HepG2 (cell line): ENCODE results near the gene CASKIN1. TPM values are rescaled to one million over a fixed set of nuclear protein-coding genes. Genes with fewer than 3 reads are reported as not detected.

ENCODE experiments used
- AKAP8 ChIP-seq: sonication (generic); formaldehyde crosslinking; IDR thresholded peaks from 2 replicates; pipeline ENCODE4 v1.5.1; 2020; ENCODE audit warnings: mild to moderate bottlenecking, missing genetic modification reagents
- ATAD3A ChIP-seq: sonication (generic); formaldehyde crosslinking; IDR thresholded peaks from 2 replicates; pipeline ENCODE4 v1.4.0; 2020; ENCODE audit warnings: missing genetic modification reagents
- ATF2 ChIP-seq: sonication (generic); formaldehyde crosslinking; IDR thresholded peaks from 2 replicates; pipeline ENCODE4 v1.4.0; 2020; ENCODE audit warnings: missing genetic modification reagents
- BORCS8-MEF2B ChIP-seq: sonication (generic); formaldehyde crosslinking; IDR thresholded peaks from 2 replicates; pipeline ENCODE4 v1.8.0; 2022; ENCODE audit warnings: mild to moderate bottlenecking, missing genetic modification reagents
- CAMTA2 ChIP-seq: sonication (generic); formaldehyde crosslinking; IDR thresholded peaks from 2 replicates; pipeline ENCODE4 v1.4.0; 2020; ENCODE audit warnings: mild to moderate bottlenecking, missing genetic modification reagents, borderline replicate concordance
- CCAR2 ChIP-seq: fragments of 200-400 bp; formaldehyde crosslinking; optimal IDR thresholded peaks from 2 replicates; pipeline ENCODE3; 2018; ENCODE audit warnings: low read depth, mild to moderate bottlenecking, low read length, moderate library complexity
- DNMT3B ChIP-seq: conservative IDR thresholded peaks from 2 replicates; pipeline ENCODE4 v1.6.1; 2016; ENCODE audit warnings: missing biosample characterization, control low read depth
- JARID2 ChIP-seq: sonication (generic); formaldehyde crosslinking; IDR thresholded peaks from 2 replicates; pipeline ENCODE4 v1.8.1; 2023; ENCODE audit warnings: missing genetic modification reagents, inconsistent platforms; ENCODE audit not compliant: insufficient replicate concordance
- MED13 ChIP-seq: sonication (generic); formaldehyde crosslinking; IDR thresholded peaks from 2 replicates; pipeline ENCODE4 v1.5.0; 2020; ENCODE audit warnings: missing genetic modification reagents
- NFKBIZ ChIP-seq: IDR thresholded peaks from 2 replicates; pipeline ENCODE4 v1.6.1; 2018; ENCODE audit warnings: missing genetic modification reagents, missing compliant biosample characterization
- RXRB ChIP-seq: IDR thresholded peaks from 2 replicates; pipeline ENCODE4 v1.6.1; 2016; ENCODE audit warnings: borderline replicate concordance, missing genetic modification reagents, missing compliant biosample characterization
- ZBTB46 ChIP-seq: sonication (generic); formaldehyde crosslinking; IDR thresholded peaks from 2 replicates; pipeline ENCODE4 v1.4.0; 2020; ENCODE audit warnings: mild to moderate bottlenecking, missing genetic modification reagents, borderline replicate concordance
- ZKSCAN8 ChIP-seq: IDR thresholded peaks from 2 replicates; pipeline ENCODE4 v1.6.1; 2016; ENCODE audit warnings: borderline replicate concordance, missing genetic modification reagents, missing compliant biosample characterization
- ZNF225 ChIP-seq: sonication (generic); formaldehyde crosslinking; IDR thresholded peaks from 2 replicates; pipeline ENCODE4 v1.4.0; 2020; ENCODE audit warnings: mild to moderate bottlenecking, missing genetic modification reagents
- ZNF383 ChIP-seq: sonication (generic); formaldehyde crosslinking; IDR thresholded peaks from 2 replicates; pipeline ENCODE4 v1.4.0; 2020; ENCODE audit warnings: missing genetic modification reagents, mild to moderate bottlenecking, borderline replicate concordance
- ZNF441 ChIP-seq: sonication (generic); formaldehyde crosslinking; IDR thresholded peaks from 2 replicates; pipeline ENCODE4 v1.7.0; 2021; ENCODE audit warnings: missing genetic modification reagents, borderline replicate concordance
- ZNF781 ChIP-seq: sonication (generic); formaldehyde crosslinking; IDR thresholded peaks from 2 replicates; pipeline ENCODE4 v1.5.1; 2020; ENCODE audit warnings: borderline replicate concordance, mild to moderate bottlenecking, missing genetic modification reagents; ENCODE audit errors: not compliant biosample characterization
- polyA plus RNA-seq, 8 experiments: library from polyadenylated mRNA; depleted of rRNA in 3 of 8; stranded (reverse) in 7 of 8; unstranded in 1 of 8; fragments of >200 nt; fragmentation: Illumina TruSeq in 4 of 8; extraction: Trizol in 4 of 8; gene quantifications; 2 replicates each; pipeline versions ENCODE4 v1.2.1 to v1.2.3, GENCODE V29; 2011 to 2016; ENCODE audit warnings: low read depth in 4 of 8, missing spikeins in 1 of 8, mixed read lengths in 1 of 8; ENCODE audit not compliant: insufficient read depth in 1 of 8
- total RNA-seq, 5 experiments: library from RNA; depleted of rRNA; stranded (reverse); fragments of >200 nt; fragmentation: Illumina TruSeq; extraction: Trizol; gene quantifications; 2 replicates each; pipeline ENCODE4 v1.2.3, GENCODE V29; 2016; ENCODE audit warnings: low read depth in 1 of 5
- TF ChIP-seq, protein P1 (sequence below): sonication (generic); formaldehyde crosslinking; IDR thresholded peaks from 2 replicates; pipeline ENCODE4 v1.4.0; 2020; ENCODE audit warnings: missing genetic modification reagents
- TF ChIP-seq, protein P2 (sequence below): sonication (generic); formaldehyde crosslinking; IDR thresholded peaks from 2 replicates; pipeline ENCODE4 v1.8.1; 2023; ENCODE audit warnings: mild to moderate bottlenecking, missing genetic modification reagents
- TF ChIP-seq, protein P3 (sequence below): sonication (generic); formaldehyde crosslinking; IDR thresholded peaks from 2 replicates; pipeline ENCODE4 v1.8.1; 2023; ENCODE audit warnings: mild to moderate bottlenecking, moderate library complexity, missing genetic modification reagents

Gene CASKIN1
- total and polyA plus RNA-seq, 2 of the 13 experiments (the other 11 are each of a cell fraction or from before 2014, with no cell fraction given), result 1.2 to 2.2 TPM

GRCh38 chr16:2223221-2223941 lies 27.0 kb upstream of the CASKIN1 start, which contains the start of gene E4F1 (continued):
- TF ChIP-seq, protein P1, sequence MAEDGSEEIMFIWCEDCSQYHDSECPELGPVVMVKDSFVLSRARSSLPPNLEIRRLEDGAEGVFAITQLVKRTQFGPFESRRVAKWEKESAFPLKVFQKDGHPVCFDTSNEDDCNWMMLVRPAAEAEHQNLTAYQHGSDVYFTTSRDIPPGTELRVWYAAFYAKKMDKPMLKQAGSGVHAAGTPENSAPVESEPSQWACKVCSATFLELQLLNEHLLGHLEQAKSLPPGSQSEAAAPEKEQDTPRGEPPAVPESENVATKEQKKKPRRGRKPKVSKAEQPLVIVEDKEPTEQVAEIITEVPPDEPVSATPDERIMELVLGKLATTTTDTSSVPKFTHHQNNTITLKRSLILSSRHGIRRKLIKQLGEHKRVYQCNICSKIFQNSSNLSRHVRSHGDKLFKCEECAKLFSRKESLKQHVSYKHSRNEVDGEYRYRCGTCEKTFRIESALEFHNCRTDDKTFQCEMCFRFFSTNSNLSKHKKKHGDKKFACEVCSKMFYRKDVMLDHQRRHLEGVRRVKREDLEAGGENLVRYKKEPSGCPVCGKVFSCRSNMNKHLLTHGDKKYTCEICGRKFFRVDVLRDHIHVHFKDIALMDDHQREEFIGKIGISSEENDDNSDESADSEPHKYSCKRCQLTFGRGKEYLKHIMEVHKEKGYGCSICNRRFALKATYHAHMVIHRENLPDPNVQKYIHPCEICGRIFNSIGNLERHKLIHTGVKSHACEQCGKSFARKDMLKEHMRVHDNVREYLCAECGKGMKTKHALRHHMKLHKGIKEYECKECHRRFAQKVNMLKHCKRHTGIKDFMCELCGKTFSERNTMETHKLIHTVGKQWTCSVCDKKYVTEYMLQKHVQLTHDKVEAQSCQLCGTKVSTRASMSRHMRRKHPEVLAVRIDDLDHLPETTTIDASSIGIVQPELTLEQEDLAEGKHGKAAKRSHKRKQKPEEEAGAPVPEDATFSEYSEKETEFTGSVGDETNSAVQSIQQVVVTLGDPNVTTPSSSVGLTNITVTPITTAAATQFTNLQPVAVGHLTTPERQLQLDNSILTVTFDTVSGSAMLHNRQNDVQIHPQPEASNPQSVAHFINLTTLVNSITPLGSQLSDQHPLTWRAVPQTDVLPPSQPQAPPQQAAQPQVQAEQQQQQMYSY (CRISPR knock-in tag), result 0 out of 2 replicates have a peak, but pooled peaks have one; percentile 18
- TF ChIP-seq ZBTB46 (CRISPR knock-in tag), result no peak
- TF ChIP-seq JARID2, result no peak
- peak; percentile 51; the same call in 1 of the 2 replicates for TF ChIP-seq AKAP8
- TF ChIP-seq ZNF441, result peak; percentile 53; the same call in 1 of the 2 replicates
- peak; percentile 75; the same call in 1 of the 2 replicates for TF ChIP-seq MED13 (CRISPR knock-in tag)
- peak; percentile 56; the same call in 1 of the 2 replicates for TF ChIP-seq ZKSCAN8 (CRISPR knock-in tag)
- peak; percentile 51; the same call in 1 of the 2 replicates for TF ChIP-seq NFKBIZ (CRISPR knock-in tag)
- no peak for TF ChIP-seq DNMT3B
- peak; percentile 55; the same call in 1 of the 2 replicates for TF ChIP-seq BORCS8-MEF2B (CRISPR knock-in tag)
- TF ChIP-seq ATF2 (CRISPR knock-in tag), result peak; percentile 88; the same call in 1 of the 2 replicates
- TF ChIP-seq CAMTA2 (CRISPR knock-in tag), result no peak
- no peak for TF ChIP-seq ZNF781 (CRISPR knock-in tag)
- no peak for TF ChIP-seq CCAR2
- TF ChIP-seq RXRB, result no peak; the same call in 1 of the 2 replicates
- TF ChIP-seq ZNF225 (CRISPR knock-in tag), result peak; percentile 70
- no peak for TF ChIP-seq ZNF383 (CRISPR knock-in tag)
- TF ChIP-seq, protein P2, sequence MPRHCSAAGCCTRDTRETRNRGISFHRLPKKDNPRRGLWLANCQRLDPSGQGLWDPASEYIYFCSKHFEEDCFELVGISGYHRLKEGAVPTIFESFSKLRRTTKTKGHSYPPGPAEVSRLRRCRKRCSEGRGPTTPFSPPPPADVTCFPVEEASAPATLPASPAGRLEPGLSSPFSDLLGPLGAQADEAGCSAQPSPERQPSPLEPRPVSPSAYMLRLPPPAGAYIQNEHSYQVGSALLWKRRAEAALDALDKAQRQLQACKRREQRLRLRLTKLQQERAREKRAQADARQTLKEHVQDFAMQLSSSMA (CRISPR knock-in tag), result no peak
- no peak for TF ChIP-seq ATAD3A (CRISPR knock-in tag)
- TF ChIP-seq, protein P3, sequence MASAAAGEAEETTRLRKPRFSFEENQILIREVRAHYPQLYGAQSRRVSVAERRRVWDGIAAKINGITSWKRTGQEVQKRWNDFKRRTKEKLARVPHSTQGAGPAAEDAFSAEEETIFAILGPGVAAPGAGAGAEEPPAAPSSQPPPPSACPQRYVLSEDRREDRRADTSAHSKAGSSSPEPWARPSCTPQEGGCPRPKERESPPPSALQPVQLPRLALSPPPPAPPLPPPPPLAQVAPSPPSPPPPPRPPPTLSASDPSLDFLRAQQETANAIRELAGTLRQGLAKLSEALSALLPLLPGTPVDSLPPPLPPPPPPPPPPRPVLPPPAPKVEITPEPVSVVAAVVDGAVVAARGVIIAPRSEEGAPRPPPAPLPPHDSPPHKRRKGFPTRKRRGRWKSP, result peak; percentile 70; the same call in 1 of the 2 replicates
